ENCODE measurements around the gene GYPC.

DNA sequence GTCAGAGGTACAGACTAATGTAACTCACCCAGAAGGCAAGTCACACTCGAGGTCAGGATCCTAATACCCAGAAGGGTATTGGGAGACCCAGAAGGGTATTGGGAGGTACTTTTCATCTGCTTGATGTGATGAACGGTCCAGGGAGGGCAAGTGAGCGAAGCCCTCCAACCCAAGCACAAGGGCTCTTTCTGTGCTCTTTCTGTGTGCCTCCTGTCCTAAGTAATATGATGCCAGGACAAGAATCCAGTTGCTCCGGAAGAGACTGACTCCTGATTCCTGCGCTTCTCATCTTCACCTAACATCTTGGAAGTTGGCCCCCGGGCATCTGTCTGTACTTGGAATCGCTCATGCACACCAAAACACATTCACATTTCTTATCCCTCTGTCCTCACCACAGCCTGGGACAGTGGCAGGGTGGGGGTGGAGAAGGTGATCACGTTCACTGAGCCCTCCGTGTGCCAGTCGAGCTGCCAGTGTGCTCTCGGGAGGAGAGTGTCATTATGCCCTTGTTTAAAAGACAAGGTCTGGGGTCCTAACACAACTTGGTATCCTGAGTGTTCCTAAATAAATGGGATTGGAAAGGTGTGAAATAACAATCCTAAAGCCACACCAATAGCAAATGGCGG is 17.1 kb downstream of the GYPC start:
- TF ChIP-seq POLR2A (IDR thresholded peaks at IDR 0.05; ENCODE audit: low read depth, low read length) (no peak), POLR2AphosphoS5 (IDR thresholded peaks at IDR 0.05; ENCODE audit: low read depth, low read length) (no peak), POU2F2 (IDR thresholded peaks at IDR 0.05; ENCODE audit: low read depth, low read length) (no peak)

Data from GM12891 (cell line).